GM18511 (cell line): ENCODE results near the gene NR2E3.
"Not testable (repeated sequence)": the region's sequence is repeated elsewhere in the genome, so short reads cannot be mapped to it uniquely, and the experiment has no call there.

ENCODE experiments used
- ATAC-seq: cut with Tn5 transposase; IDR thresholded peaks from one replicate; pipeline ENCODE4 v1.9.1; 2021; ENCODE audit warnings: mild to moderate bottlenecking, moderate library complexity; ENCODE audit not compliant: unreplicated experiment

NR2E3 gene

DNA sequence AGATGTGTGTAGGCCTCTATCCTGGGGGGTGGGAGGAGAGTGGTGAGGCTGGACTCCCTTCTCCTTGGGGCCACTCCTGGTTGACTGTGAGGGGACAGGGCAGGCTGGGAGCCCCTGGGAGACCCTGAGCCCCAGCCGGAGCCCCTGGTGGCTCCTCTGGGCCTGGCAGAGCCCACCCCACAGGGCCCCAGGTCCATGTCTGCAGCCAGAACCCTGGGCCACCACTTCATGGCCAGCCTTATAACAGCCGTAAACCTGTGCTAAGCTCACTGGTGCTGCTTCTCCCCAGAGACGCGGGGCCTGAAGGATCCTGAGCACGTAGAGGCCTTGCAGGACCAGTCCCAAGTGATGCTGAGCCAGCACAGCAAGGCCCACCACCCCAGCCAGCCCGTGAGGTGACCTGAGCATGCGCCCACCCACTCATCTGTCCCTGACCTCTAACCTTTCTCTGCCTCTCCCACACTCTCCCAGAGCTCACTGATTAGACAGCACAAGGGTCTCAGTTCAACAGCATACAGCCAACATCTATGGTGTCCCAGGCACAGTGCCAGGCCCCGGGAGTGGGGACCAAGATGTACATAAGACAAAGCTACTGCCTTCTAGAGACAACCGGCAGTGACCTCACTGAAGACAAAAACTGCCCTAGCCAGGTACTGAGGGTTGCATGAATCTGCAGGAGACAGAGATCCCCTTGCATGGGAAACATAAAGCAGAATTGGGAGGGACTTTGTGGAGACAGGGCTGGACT, 3.5 kb downstream of the NR2E3 start:
- no peak for ATAC-seq

DNA sequence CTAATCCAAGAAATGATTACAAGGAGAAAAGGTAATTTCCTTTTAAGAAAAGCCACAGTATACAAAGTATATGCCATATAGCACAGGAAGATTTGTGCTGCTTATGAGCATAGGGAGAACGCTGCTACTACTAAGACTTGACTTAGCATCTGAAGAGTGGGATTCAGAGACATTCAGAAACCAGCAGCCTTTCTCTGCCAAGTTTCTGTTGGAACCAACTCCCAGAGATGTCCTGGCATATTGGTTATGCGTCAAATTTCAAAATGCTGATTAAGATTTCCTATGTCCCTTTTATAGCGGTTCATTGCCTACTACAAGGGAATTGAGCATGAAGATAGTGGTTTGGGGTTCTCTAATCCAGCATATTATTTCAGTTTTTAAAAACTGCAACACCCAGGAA, 4.9 kb downstream of the NR2E3 start:
- no peak for ATAC-seq

DNA sequence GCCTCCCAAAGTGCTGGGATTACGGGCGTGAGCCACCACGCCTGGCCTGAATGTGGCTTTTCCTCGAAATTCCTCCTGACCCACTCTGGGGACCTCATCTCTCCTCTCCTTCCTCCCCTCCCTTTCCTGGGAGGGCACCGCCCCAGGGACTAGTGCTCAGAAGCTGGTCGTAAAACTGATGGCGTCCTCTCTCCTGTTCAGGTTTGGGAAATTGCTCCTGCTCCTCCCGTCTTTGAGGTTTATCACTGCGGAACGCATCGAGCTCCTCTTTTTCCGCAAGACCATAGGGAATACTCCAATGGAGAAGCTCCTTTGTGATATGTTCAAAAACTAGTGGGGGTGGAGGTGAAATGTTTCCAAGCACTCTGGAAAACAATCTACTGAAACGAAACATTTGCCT, 7.0 kb downstream of the NR2E3 start:
- ATAC-seq: no peak

GRCh38 chr15:71820127-71820526, 9.8 kb downstream of the NR2E3 start:
- ATAC-seq: no peak

- ATAC-seq: no peak
Observed at GRCh38 chr15:71821547-71822129, 11.3 kb downstream of the NR2E3 start.

GRCh38 chr15:71822890-71823630, 12.7 kb downstream of the NR2E3 start:
- no peak for ATAC-seq

DNA sequence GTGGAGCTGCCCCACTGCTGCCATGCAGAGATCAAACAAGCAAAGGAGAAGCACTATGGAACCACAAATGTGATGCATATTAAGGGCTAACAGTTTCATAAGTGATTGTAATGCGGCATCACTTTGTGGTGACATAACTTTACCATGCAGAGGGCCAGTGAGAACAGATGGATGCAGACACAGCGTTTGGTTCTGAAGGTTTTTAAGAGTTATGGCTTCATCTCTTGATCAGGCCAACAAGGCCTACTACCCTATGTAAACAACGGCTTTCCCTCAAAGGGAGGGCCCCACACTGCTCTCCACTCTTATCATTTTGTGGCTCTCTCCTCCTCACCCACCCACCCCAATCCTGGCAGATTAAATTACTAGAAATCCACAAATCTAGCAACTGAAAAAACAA, 13.4 kb downstream of the NR2E3 start:
- ATAC-seq: no peak

GRCh38 chr15:71825021-71825730, 14.8 kb downstream of the NR2E3 start:
- no peak for ATAC-seq

DNA sequence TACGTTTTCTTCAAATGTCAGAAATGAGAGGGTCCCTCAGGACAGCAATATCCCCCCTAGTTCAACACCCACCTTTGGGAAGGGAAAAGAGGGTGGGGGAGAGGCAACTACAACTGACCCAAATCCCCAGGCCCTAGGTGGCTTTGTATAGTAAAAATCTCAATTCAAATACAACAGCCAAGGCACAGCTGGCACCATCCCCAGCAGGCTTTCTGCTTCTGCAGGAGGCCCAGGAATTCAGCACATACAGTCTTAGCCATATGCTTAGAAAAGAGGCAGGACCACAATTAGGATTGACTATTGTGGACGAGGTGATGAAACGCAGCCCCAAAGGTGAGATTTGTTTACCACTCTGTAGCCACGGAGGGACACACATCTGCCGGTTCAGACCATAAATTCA, 15.8 kb downstream of the NR2E3 start:
- ATAC-seq: no peak

DNA sequence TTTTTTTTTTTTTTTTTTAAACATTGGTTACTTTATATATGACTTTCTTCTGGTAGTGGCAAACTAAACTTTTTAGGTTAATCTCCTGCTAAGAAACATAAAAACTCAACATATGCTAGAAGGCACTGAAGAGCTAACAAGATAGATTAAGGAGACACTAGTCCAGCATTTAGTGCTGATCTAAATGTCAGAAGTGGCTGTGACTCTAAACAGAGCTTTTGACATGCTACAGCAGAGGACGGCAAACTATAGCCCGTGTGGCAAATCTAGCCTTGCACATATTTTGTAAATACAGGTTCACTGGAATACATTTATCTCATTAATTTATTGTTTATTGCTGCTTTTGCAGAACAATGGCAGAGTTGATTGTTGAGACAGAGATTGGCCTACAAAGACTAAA, 20.6 kb downstream of the NR2E3 start:
- no peak for ATAC-seq

- ATAC-seq: no peak
Observed at GRCh38 chr15:71841563-71841962, 31.2 kb downstream of the NR2E3 start.

GRCh38 chr15:71844916-71845315, 34.6 kb downstream of the NR2E3 start:
- ATAC-seq: no peak

DNA sequence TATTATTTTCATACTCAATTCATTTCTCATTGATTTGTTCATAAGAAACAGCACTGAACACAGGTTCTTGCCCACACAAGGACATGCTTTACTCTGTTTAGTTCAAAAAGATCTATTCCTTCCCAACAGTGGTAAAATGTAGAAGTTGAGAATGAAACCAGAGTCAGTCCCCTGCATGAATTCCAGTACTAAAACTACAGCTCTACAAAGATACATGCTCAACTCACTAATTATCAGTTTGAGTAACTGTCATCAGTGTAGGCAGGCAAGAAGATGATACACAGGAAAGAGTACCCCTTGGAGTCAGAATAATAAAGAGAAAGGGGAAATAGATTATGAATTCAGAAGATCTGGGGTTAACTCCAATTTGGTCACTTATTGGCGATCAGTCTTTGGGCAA, 43.2 kb downstream of the NR2E3 start:
- ATAC-seq: no peak

GRCh38 chr15:71858232-71858631, 47.9 kb downstream of the NR2E3 start:
- ATAC-seq: not testable (repeated sequence)
